Activated naive CD4-positive, alpha-beta T cell treated with anti-CD3 and anti-CD28 coated beads, Interleukin-2, amount 50 U/mL, for 16 hours (primary cell): Measurements from ENCODE around the gene LRP1-AS.

Experiments
- DNase-seq: peaks from one replicate; pipeline ENCODE4 v3.0.0-alpha.2; 2020

The LRP1-AS gene

DNA sequence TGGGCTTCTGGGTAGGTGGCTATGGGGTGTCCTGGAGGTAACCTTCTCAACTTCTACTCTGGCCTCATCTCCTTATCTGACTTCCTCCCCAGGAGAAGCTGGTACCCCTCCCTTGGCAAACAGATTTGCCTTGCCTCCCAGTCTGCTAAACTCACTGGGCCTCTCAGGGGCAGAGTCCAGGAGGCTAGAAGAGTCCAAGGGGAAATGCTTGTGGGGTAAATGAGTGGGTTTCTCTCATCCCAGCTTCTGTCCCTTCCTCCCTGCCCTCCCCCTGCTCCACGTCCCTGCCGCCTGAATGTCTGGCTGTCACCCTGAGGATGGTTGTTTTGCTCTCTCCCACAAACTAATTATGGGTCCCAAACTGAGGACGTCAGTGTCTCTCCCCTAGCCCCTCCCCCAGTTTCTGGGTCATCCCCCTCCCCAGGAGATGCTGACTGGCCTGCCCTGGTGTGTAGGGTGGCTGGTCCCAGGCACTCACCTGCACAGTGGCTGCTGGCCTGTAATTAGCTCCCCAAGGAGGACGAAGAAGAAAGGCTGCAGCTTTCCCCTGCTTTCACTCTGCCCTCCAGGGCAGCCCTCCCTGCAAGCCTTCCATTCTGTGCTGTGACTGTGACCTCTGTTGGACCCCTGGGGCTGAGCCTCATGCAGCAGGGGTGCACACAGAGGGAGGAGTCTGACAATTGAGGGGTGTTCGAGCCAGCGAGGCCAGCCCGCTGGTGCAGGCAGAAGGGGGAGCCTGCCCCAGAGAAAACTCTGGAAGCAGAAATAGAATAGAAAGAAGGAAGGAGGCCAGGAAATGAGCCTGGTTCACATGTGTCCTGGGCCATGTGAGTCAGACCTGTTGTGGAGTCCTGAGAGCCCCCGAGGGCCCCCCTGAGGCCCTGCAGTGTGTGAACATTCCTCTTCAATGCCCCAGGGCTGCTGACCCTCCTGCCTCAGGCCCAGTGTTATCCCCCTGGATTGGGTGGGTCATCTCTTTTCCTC, at the start of gene LRP1-AS:
Gene LRP1-AS (minus strand): TSS at position 659 of the 984 bp plus-strand sequence.
- no peak for DNase-seq

GRCh38 chr12:57196956-57197355, 49.5 kb upstream of the LRP1-AS start:
- no peak for DNase-seq

DNA sequence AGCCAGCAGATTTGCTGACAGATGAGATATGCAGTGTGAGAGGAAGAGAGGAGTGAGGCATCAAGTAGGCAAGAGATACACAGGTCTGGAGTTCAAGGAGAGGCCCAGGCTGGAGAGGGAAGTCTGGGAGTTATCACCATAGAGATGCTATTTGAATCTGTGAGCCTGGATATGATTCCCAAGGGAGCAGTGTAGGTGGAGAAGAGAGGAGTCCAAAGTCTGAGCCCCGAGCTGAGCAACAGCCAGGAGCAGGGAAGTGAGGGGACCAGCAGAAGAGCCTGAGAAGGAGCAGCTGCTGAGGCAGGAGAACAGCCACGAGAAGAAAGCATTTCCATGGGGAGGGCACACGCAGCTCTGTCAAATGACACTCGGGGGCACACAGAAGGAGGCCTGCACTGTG, 49.0 kb upstream of the LRP1-AS start:
- no peak for DNase-seq

- DNase-seq, result no peak
Observed at GRCh38 chr12:57195611-57196371, 48.4 kb upstream of the LRP1-AS start.

DNA sequence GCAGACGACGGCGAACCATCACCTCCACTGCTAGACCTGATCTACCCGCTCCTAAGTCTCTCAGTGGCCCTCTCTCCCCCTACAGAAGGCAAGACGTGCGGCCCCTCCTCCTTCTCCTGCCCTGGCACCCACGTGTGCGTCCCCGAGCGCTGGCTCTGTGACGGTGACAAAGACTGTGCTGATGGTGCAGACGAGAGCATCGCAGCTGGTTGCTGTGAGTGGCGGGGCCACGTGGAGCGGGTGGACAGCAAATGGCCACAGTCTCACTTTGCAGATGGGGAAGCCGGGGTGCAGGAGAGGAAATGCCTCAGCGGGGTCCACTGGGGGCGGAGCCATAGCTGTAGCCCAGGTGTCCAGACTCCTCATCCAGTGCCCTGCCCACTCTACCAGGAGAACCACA, 47.8 kb upstream of the LRP1-AS start:
- no peak for DNase-seq

DNA sequence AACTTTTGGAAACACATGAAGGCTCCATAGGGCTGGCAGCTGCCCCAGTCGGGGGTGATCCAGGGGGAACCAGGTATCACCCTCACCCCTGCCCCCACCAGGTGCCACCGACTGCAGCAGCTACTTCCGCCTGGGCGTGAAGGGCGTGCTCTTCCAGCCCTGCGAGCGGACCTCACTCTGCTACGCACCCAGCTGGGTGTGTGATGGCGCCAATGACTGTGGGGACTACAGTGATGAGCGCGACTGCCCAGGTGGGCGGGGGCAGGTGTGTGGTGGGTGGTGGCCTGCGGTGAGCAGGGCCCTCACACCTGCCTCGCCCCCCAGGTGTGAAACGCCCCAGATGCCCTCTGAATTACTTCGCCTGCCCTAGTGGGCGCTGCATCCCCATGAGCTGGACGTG, 46.8 kb upstream of the LRP1-AS start:
- DNase-seq, result no peak

DNA sequence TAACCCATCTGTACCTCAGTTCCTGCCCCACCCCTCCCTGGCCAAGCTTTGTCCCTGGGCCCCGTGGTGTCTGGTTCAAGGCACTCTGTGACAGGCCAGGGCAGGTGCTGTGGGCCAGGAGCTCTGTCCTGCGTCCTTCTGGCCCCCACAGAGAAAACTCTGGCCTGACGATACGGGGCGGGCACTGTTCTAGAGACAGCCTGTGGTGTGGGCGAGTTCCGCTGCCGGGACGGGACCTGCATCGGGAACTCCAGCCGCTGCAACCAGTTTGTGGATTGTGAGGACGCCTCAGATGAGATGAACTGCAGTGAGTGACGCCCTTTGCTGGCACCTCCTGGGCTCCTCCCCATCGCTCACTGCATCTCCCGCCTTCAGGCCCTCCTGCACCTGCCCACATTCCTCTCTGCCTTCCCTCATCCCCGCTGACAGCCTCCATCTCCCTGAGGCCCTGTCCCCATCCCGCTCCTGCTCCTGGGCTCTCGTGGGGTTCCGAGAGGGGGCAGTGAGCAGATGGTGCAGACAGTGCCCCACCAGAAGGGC, 46.4 kb upstream of the LRP1-AS start:
- DNase-seq, result no peak

GRCh38 chr12:57192920-57193319, 45.5 kb upstream of the LRP1-AS start:
- DNase-seq, result no peak

DNA sequence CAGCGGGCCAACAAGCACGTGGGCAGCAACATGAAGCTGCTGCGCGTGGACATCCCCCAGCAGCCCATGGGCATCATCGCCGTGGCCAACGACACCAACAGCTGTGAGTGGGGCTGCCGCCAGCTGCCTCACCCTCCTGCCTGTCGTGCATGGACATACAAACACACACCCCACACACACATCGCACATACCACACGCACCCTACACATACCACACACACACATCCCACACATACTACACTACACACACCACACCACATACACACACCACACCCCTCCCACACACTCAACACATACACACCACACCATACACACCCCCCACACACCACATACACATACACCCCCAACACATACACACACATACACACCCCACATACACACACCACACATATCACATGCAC, 44.0 kb upstream of the LRP1-AS start:
- no peak for DNase-seq

DNA sequence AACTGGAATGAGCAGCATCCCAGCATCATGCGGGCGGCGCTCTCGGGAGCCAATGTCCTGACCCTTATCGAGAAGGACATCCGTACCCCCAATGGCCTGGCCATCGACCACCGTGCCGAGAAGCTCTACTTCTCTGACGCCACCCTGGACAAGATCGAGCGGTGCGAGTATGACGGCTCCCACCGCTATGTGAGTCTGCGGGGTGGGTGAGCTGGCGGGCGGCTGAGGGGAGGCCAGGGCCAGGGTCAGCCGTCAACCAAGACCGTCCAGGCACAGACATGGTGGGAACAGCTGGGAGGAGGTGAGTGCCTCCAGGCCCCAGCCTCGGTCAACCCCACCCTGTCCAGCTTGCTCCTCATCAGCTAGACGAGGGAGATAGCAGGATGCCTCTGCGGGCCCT, 43.4 kb upstream of the LRP1-AS start:
- DNase-seq, result no peak

GRCh38 chr12:57190037-57190436, 42.6 kb upstream of the LRP1-AS start:
- DNase-seq, result no peak

GRCh38 chr12:57188090-57188425, 40.6 kb upstream of the LRP1-AS start:
- DNase-seq, result no peak

GRCh38 chr12:57187222-57188089, 40.0 kb upstream of the LRP1-AS start:
- DNase-seq, result no peak

GRCh38 chr12:57185906-57186508, 38.6 kb upstream of the LRP1-AS start:
- no peak for DNase-seq

DNA sequence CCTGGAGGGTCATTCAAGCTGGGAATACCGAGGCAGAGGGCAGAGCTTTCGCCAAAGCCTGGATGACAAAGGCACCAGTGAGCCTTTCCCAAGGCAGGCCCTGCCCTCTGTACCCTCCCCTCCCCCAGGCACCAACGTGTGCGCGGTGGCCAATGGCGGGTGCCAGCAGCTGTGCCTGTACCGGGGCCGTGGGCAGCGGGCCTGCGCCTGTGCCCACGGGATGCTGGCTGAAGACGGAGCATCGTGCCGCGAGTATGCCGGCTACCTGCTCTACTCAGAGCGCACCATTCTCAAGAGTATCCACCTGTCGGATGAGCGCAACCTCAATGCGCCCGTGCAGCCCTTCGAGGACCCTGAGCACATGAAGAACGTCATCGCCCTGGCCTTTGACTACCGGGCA, 38.0 kb upstream of the LRP1-AS start:
- no peak for DNase-seq

DNA sequence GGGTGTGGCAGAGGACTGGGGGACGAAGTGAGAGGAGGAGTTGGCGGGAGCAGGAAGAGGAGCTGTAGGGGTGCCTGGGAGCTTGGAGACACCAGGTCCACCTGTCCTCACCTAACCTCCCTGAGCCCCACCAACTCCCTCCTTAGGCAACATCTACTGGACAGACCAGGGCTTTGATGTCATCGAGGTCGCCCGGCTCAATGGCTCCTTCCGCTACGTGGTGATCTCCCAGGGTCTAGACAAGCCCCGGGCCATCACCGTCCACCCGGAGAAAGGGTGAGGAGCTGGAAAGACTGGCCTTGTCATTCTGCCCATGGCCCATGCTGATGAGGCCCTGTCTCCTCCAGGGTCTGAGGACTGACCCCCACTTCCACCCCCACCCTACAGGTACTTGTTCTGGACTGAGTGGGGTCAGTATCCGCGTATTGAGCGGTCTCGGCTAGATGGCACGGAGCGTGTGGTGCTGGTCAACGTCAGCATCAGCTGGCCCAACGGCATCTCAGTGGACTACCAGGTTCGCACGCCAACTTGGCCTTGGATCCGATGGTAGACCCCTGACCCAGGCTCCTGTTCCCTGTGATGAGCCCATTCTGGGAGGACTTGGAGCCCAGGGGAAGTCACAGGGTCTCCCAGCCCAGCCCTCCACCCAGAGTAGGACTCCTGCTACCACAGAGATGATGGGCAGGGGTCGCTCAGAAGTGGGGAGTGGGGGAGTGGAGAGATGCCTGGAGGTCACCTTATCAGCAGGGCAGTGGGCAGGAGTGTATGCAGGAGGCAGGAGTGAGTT, 36.7 kb upstream of the LRP1-AS start:
- no peak for DNase-seq

DNA sequence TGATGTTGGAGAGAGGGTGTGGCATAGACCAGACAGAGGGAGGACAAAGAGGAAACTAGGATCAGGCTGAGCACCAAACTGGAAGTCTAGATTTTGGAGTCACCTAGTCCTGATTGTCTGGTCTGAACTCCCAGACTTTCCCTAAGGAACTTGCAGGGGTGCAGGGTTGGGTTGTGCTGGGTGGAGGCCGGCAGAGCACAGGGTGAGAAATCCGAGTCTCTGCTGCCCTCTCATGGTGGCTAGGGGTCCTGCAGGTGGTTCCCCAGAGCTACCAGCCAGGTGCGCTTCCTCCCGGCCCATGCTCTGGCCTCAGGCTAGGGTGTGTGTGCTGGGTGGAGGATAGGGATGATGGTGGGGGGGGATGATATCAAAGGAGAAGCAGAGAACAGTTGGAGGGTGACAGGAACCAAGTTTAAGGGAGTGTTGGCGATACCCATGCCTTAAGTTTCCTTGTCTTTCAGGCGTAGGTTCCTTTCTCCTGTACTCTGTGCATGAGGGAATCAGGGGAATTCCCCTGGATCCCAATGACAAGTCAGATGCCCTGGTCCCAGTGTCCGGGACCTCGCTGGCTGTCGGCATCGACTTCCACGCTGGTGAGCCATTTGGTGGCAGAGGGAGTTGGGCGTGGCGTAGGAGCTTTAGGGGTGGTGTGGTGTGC, 35.6 kb upstream of the LRP1-AS start:
- DNase-seq, result peak; percentile 83

DNA sequence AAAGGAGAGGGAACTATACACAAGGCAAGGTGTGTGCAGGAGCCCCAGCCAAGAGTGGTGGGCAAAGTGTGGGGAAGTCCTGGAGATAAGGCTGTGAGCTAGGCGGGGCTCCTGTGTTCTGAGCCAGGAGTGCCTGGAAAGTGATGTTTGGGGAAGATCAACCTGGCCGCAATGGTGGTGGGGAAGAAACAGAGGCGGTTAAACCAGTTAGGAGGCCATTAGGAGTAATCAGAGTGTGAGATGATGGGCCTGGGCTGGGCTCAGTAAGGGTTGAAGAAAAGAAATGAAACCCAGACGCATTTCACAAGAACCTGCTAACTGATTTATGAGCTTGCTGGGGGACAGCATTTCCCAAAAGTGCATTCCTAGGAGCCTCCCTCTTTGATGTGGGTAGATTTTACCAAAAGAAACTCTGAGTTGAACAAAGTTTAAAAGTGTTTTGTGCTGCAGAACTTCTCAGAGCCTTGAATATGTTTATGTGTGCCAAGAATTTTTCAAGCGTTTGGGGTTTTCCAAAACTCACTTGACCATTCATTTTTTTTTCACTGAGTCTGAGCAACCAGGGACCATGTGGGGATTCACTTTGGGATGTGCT, 34.2 kb upstream of the LRP1-AS start:
- DNase-seq, result no peak

DNA sequence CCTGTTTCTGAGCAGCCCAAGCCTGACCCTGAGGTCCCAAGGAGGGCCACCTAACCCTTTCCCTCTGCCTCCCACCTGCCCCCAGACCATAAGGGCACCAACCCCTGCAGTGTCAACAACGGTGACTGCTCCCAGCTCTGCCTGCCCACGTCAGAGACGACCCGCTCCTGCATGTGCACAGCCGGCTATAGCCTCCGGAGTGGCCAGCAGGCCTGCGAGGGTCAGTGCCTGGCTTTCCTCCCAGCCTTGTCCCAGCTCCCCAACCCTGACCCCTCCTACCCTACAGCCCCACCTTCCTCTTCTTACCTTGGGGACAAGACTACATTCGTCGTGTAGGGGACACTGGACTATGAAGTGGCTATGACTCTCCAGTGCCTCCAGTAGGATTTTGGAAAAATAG, 33.7 kb upstream of the LRP1-AS start:
- no peak for DNase-seq

GRCh38 chr12:57180321-57180989, 33.0 kb upstream of the LRP1-AS start:
- DNase-seq, result no peak
